Thyroid gland (tissue), 4 donors: ENCODE data around the gene SLC35D1. TPM values are rescaled to one million over a fixed set of nuclear protein-coding genes. Genes with fewer than 3 reads are reported as not detected.

Source experiments
- DNase-seq, 2 donors: peaks; one replicate each; pipeline ENCODE4 v3.0.0-alpha.2; 2019
- H3K27ac ChIP-seq, 3 donors: fragments of 200-600 bp; sonication (generic); 1 replicate in 2 of 3; 2 replicates in 1 of 3; pipeline ENCODE4 v1.5.1; 2016 to 2019; ENCODE audit warnings: mild to moderate bottlenecking in 1 of 3, moderate library complexity in 1 of 3
- H3K27me3 ChIP-seq: fragments of 200-600 bp; sonication (generic); one replicate; pipeline ENCODE4 v1.5.1; 2019
- H3K36me3 ChIP-seq, 2 donors: fragments of 200-600 bp; sonication (generic); one replicate each; pipeline ENCODE4 v1.5.1; 2016 to 2019
- H3K4me1 ChIP-seq, 2 donors: fragments of 200-600 bp; sonication (generic); one replicate each; pipeline ENCODE4 v1.5.1; 2017 to 2019
- H3K4me3 ChIP-seq, 3 donors: fragments of 200-600 bp; sonication (generic); replicated peaks in 1 of 3; 1 replicate in 2 of 3; 2 replicates in 1 of 3; pipeline ENCODE4 v1.5.1; 2016; ENCODE audit warnings: mild to moderate bottlenecking in 1 of 3
- H3K9me3 ChIP-seq: fragments of 200-600 bp; sonication (generic); one replicate; pipeline ENCODE4 v1.5.1; 2017
- CTCF ChIP-seq, 6 experiments: fragments of 200-600 bp in 3 of 6; fragments of 450-650 bp in 3 of 6; sonication (generic) in 3 of 6; IDR thresholded peaks; one replicate each; pipeline ENCODE4 v1.5.1; 2016 to 2019; ENCODE audit warnings: antibody characterized with exemption in 6 of 6, mild to moderate bottlenecking in 2 of 6, inconsistent platforms in 1 of 6, moderate library complexity in 1 of 6
- POLR2A ChIP-seq, 2 donors: fragments of 450-650 bp; IDR thresholded peaks; one replicate each; pipeline ENCODE4 v1.6.1; 2017; ENCODE audit warnings: antibody characterized with exemption in 2 of 2, mild to moderate bottlenecking in 2 of 2, moderate library complexity in 1 of 2
- WGBS, 2 donors: methylation state at CpG; one replicate each; pipeline ENCODE4 v1.1.5; 2017; 5-methylcytosine and 5-hydroxymethylcytosine counted together
- intact Hi-C: fragments of 100-400 bp; cut with DNase I; formaldehyde crosslinking; loops from one replicate; pipeline ENCODE4 v1.15.1; 2023
- total RNA-seq, 4 donors: library from RNA; depleted of rRNA; stranded (reverse); fragments of >200 nt; gene quantifications; one replicate each; pipeline ENCODE4 v1.2.3, GENCODE V29; 2016

Gene SLC35D1
- total RNA-seq, 4 donors from 2014 or later, result 15.3 to 22.7 (median 17.0) TPM

- no peak overlapping the region for H3K4me3 ChIP-seq
- H3K9me3 ChIP-seq, result no peaks in the 10 kb centered on the region
- H3K27me3 ChIP-seq, result no peaks in the 10 kb centered on the region
- H3K36me3 ChIP-seq, result no peaks in the 10 kb centered on the region
- TF ChIP-seq POLR2A (IDR thresholded peaks at IDR 0.05) (no peak), CTCF (IDR thresholded peaks at IDR 0.05) (no peak)
- intact Hi-C loops, result no loop called here
- H3K4me1 ChIP-seq, result peaks cover 25 to 33% of the 10 kb centered on the region in 2 donors
- no peak for DNase-seq
- WGBS, 2 donors, result 52 to 56% methylated on average over 2 of the region's 2 CpGs
- H3K27ac ChIP-seq, result peak overlapping the region; percentile 53 to 83 (median 71)
Measured at GRCh38 chr1:67020304-67020703, 33.6 kb downstream of the SLC35D1 start.

GRCh38 chr1:67019600-67020136 is 34.3 kb downstream of the SLC35D1 start:
- no peaks in the 10 kb centered on the region for H3K27me3 ChIP-seq
- no peaks in the 10 kb centered on the region for H3K36me3 ChIP-seq
- H3K4me3 ChIP-seq, result no peak overlapping the region
- 0% methylated on average over 1 of the region's 1 CpG for WGBS, 2 donors
- H3K9me3 ChIP-seq, result no peaks in the 10 kb centered on the region
- intact Hi-C loops, result no loop called here
- DNase-seq, result peak; percentile 33 to 38
- peaks cover 25 to 33% of the 10 kb centered on the region in 2 donors for H3K4me1 ChIP-seq
- peak overlapping the region; percentile 53 to 83 (median 71) for H3K27ac ChIP-seq
- no peak for TF ChIP-seq CTCF (IDR thresholded peaks at IDR 0.05)
- TF ChIP-seq POLR2A (IDR thresholded peaks at IDR 0.05), result no peak

- peaks cover 25 to 33% of the 10 kb centered on the region in 2 donors for H3K4me1 ChIP-seq
Measured at GRCh38 chr1:67019121-67019520, 34.8 kb downstream of the SLC35D1 start.

GRCh38 chr1:67018574-67018973 is 35.4 kb downstream of the SLC35D1 start:
- no peaks in the 10 kb centered on the region for H3K9me3 ChIP-seq
- H3K27me3 ChIP-seq, result no peaks in the 10 kb centered on the region
- H3K27ac ChIP-seq, result peak overlapping the region in 1 of 3 donors; percentile 71
- no peaks in the 10 kb centered on the region for H3K36me3 ChIP-seq
- no peak for DNase-seq
- TF ChIP-seq CTCF (IDR thresholded peaks at IDR 0.05), result no peak
- TF ChIP-seq POLR2A (IDR thresholded peaks at IDR 0.05), result no peak
- H3K4me3 ChIP-seq, result no peak overlapping the region
- peaks cover 25 to 33% of the 10 kb centered on the region in 2 donors for H3K4me1 ChIP-seq
- WGBS, 2 donors, result 83 to 91% methylated on average over 2 of the region's 2 CpGs
- intact Hi-C loops, result no loop called here

More at GRCh38 chr1:67019121-67019520, 34.8 kb downstream of the SLC35D1 start:
- 97 to 98% methylated on average over 4 of the region's 4 CpGs for WGBS, 2 donors
- H3K9me3 ChIP-seq, result no peaks in the 10 kb centered on the region
- no peaks in the 10 kb centered on the region for H3K27me3 ChIP-seq
- no peak for TF ChIP-seq CTCF (IDR thresholded peaks at IDR 0.05)
- no peak for TF ChIP-seq POLR2A (IDR thresholded peaks at IDR 0.05)
- intact Hi-C loops, result no loop called here
- H3K27ac ChIP-seq, result peak overlapping the region; percentile 53 to 83 (median 71)
- no peaks in the 10 kb centered on the region for H3K36me3 ChIP-seq
- no peak for DNase-seq
- no peak overlapping the region for H3K4me3 ChIP-seq

GRCh38 chr1:67013573-67013972 is 40.4 kb downstream of the SLC35D1 start:
- Histone ChIP-seq H3K36me3 (no peaks in the 10 kb centered on the region), H3K9me3 (no peaks in the 10 kb centered on the region), H3K27me3 (no peaks in the 10 kb centered on the region), H3K27ac (no peak overlapping the region), H3K4me3 (no peak overlapping the region), H3K4me1 (no peaks in the 10 kb centered on the region)
- no peak for DNase-seq
- 77% methylated on average over 2 of the region's 2 CpGs for WGBS, 2 donors
- intact Hi-C loops, result no loop called here
- TF ChIP-seq POLR2A (IDR thresholded peaks at IDR 0.05) (no peak), CTCF (IDR thresholded peaks at IDR 0.05) (no peak)
